IgD-negative memory B cell (primary cell): ENCODE results near the gene AEBP1. TPM values are rescaled to one million over a fixed set of nuclear protein-coding genes. Genes with fewer than 3 reads are reported as not detected.

ENCODE experiments used
- H3K27ac Mint-ChIP-seq, 3 donors: one replicate each; pipeline ENCODE4 v1.8.0; 2020 to 2022; ENCODE audit warnings: mild to moderate bottlenecking in 3 of 3, mixed read lengths in 3 of 3, moderate library complexity in 1 of 3
- H3K27me3 Mint-ChIP-seq: one replicate; pipeline ENCODE4 v1.8.0; 2021; ENCODE audit warnings: mixed read lengths
- H3K36me3 Mint-ChIP-seq: one replicate; pipeline ENCODE4 v1.8.0; 2020; ENCODE audit warnings: mild to moderate bottlenecking, mixed read lengths
- H3K4me1 Mint-ChIP-seq, 3 donors: one replicate each; pipeline ENCODE4 v1.8.0; 2020 to 2022; ENCODE audit warnings: mixed read lengths in 3 of 3, mild to moderate bottlenecking in 1 of 3
- H3K4me3 Mint-ChIP-seq, 4 donors: one replicate each; pipeline ENCODE4 v1.8.0; 2020 to 2022; ENCODE audit warnings: mild to moderate bottlenecking in 4 of 4, mixed read lengths in 4 of 4, moderate library complexity in 3 of 4
- H3K9me3 Mint-ChIP-seq, 3 donors: one replicate each; pipeline ENCODE4 v1.8.0; 2020 to 2021; ENCODE audit warnings: mixed read lengths in 3 of 3, mild to moderate bottlenecking in 1 of 3
- polyA plus RNA-seq: library from polyadenylated mRNA; unstranded; fragments of 300-500 nt; fragmentation: Illumina TruSeq; gene quantifications from one replicate; pipeline ENCODE4 v1.2.3, GENCODE V29; 2021

The AEBP1 gene
- polyA plus RNA-seq, 1 donor from 2014 or later = 3.7 TPM

DNA sequence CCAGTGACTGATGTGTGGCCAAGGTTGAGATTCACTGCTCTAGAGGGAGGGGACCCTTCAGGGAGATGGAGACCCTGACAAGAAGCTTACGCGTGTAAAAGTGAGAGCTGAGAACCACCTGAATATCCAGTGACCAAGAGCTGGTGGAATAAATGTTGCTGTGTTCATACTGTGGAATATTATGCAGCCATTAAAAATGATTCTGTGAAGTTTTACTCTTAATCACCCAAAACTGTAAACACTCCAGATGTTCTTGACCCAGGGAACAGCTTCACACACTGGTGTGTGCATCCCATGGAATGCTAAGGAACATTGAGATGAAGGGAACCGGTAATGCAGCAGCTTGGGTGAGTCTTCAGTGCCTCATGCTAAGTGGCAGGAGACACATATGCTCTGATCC is 17.5 kb upstream of the AEBP1 start:
- peak overlapping the region in 1 of 3 donors; percentile 57 for H3K27ac Mint-ChIP-seq
- H3K4me1 Mint-ChIP-seq = peaks cover 0 to 2% (median 1%) of the 10 kb centered on the region in 3 donors
- H3K36me3 Mint-ChIP-seq = no peaks in the 10 kb centered on the region
- no peaks in the 10 kb centered on the region for H3K9me3 Mint-ChIP-seq
- H3K4me3 Mint-ChIP-seq = no peak overlapping the region
- no peaks in the 10 kb centered on the region for H3K27me3 Mint-ChIP-seq

DNA sequence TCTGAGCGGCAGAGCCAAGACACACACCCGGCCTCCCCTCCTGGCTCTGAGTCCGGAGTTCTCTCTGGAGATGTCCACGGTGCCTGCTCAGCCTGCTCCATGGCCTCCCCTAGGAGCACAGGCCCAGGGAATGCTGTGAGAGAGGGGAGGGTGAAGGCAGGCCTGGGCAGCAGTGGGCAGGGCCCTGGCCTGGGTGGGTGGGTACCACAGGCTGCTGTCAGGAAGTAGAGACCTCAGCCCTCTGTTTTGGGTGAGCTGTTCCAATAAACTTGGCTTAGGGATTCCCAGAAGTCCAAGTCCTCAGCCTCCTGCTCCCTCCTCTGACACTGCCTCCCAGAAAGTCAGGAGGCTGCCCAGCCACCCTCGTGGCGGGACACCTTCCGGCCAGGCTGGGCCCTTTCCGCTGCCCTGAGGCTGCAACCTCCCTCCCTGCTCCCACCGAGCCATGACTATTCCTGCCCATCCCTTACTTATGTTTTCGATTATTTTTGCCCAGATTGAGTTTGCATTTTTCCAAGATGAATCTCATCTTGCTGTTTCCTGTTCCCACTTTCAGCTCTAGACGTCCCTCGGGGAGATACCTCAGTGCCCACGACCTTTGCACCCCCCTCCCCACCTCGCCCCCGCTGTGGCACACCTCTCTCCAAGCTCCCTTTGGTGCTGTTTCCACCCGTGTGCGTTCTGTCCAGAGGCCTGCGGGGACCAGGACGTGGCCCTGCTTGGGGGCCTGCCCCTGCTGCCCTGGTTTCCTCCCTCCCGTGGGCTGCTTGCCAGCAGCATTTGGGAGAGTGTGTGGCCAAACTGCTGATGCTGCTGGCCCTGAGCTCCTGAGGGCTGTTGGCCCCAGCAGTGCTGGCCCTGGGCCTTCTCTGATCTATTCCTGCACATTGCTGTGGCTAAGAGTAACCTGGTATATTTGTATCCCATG is 16.0 kb upstream of the AEBP1 start:
- Mint-ChIP-seq H3K27me3 (no peaks in the 10 kb centered on the region), H3K36me3 (no peaks in the 10 kb centered on the region), H3K4me3 (peak overlapping the region in 2 of 4 donors; percentile 57), H3K9me3 (no peaks in the 10 kb centered on the region), H3K4me1 (peaks cover 0 to 2% (median 1%) of the 10 kb centered on the region in 3 donors), H3K27ac (peak overlapping the region in 1 of 3 donors; percentile 32)

DNA sequence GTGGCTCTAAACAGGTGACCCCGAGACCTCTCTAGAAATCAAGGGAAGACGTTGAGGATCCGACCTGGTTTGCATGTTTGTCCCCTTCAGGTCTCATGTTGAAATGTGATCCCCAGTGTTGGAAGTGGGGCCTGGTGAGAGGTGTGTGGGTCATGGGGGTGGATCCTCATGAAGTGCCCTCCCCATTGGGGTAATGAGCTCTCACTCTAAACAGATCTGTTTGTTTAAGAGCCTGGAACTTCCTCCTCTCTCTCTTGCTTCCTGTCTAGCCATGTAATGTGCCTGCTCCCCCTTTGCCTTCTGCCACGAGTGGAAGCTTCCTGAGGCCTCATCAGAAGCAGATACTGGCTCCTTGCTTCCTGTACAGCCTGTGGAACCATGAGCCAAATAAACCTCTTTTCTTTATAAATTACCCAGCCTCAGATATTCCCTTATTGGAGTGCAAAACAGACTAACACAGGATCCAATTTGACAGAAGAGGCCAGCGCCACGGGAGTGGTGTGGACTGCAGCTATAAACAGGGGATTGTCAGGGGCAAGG is 11.0 kb upstream of the AEBP1 start:
- Mint-ChIP-seq H3K4me3 (peak overlapping the region in 1 of 4 donors; percentile 70), H3K27ac (peak overlapping the region in 1 of 3 donors; percentile 65), H3K36me3 (no peaks in the 10 kb centered on the region), H3K4me1 (peaks cover 6 to 28% (median 20%) of the 10 kb centered on the region in 3 donors), H3K9me3 (no peaks in the 10 kb centered on the region), H3K27me3 (no peaks in the 10 kb centered on the region)

DNA sequence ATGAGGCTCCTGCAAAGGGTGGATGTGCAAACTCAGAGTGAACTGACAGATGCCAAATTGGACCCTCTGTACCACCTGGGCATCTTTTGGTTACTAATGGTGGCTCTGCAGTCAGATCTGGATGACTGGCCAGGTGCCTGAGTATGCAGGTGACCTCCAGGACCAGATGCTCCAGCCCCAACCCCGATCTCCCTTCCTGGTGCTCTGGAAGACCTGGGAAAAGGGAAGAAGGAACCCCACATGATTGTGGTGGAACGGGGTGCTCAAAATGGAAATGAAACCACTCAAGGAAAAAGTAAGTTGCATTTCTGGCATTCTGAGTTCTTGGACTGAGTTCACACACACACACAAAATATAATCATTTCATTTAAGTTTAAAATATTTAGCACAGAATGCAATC is 9.8 kb upstream of the AEBP1 start:
- peak overlapping the region in 1 of 4 donors; percentile 47 for H3K4me3 Mint-ChIP-seq
- no peaks in the 10 kb centered on the region for H3K36me3 Mint-ChIP-seq
- H3K27me3 Mint-ChIP-seq = no peaks in the 10 kb centered on the region
- no peaks in the 10 kb centered on the region for H3K9me3 Mint-ChIP-seq
- H3K27ac Mint-ChIP-seq = peak overlapping the region in 1 of 3 donors; percentile 55
- peaks cover 6 to 28% (median 20%) of the 10 kb centered on the region in 3 donors for H3K4me1 Mint-ChIP-seq

DNA sequence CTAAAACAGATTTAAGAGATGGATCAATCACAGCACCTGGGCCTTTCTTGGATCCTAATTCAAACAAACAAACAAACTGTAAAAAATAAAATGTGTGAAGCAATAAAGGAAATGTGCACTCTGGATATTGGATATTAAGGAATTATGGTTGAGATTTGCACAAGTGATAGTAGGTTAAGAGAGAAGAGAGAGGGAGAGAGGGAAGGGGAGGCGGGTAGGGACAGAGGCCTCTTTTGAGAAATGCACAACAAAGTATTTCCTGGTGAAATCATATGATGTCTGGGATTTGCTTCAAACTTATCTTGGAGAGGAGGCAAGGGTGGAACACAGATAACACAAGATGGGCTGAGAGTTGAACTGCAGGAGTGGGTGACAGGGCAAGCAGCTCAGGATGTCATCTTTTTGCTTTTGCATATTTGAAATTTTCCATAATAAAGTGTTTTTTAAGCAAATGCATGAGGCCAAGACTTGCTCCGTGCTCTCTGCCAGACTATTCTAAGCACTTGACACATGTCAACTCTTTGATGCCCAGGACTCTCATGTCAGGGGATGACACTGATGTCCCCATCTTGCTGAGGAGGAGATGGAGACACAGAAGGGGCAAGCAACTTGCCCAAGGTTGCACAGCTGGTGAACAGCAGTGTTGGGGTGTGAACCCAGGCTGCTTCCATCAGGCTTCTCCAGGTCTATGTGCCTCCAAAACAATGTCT is 9.1 kb upstream of the AEBP1 start:
- peak overlapping the region in 2 of 4 donors; percentile 0 to 84 for H3K4me3 Mint-ChIP-seq
- peak overlapping the region in 1 of 3 donors; percentile 55 for H3K27ac Mint-ChIP-seq
- peaks cover 6 to 29% (median 20%) of the 10 kb centered on the region in 3 donors for H3K4me1 Mint-ChIP-seq

DNA sequence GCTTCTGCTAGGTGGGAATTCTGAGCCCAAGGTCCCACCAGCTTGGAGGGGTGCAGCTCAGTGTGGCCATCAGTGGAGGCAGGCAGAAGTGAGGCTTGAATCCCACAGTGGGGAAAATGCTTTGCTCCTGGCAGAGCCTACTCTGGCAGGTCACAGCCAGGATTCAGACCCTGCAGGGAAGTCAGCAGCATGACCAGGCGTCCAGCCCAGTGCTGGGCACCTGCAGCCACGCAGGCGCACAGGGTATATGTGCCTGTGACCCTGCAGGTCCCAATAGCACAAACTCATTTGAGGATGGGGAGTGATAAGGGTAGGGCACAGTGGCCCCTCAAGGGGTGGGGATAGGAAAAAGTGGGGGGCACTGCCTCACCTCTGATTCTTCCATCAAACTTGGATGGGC is 8.4 kb upstream of the AEBP1 start:
- Mint-ChIP-seq H3K4me1 (peaks cover 13 to 29% (median 20%) of the 10 kb centered on the region in 3 donors), H3K4me3 (no peak overlapping the region), H3K27ac (no peak overlapping the region), H3K36me3 (no peaks in the 10 kb centered on the region), H3K27me3 (no peaks in the 10 kb centered on the region), H3K9me3 (no peaks in the 10 kb centered on the region)

More for the DNA sequence above, 9.1 kb upstream of the AEBP1 start:
- no peaks in the 10 kb centered on the region for H3K27me3 Mint-ChIP-seq
- H3K9me3 Mint-ChIP-seq = no peaks in the 10 kb centered on the region
- H3K36me3 Mint-ChIP-seq = no peaks in the 10 kb centered on the region

DNA sequence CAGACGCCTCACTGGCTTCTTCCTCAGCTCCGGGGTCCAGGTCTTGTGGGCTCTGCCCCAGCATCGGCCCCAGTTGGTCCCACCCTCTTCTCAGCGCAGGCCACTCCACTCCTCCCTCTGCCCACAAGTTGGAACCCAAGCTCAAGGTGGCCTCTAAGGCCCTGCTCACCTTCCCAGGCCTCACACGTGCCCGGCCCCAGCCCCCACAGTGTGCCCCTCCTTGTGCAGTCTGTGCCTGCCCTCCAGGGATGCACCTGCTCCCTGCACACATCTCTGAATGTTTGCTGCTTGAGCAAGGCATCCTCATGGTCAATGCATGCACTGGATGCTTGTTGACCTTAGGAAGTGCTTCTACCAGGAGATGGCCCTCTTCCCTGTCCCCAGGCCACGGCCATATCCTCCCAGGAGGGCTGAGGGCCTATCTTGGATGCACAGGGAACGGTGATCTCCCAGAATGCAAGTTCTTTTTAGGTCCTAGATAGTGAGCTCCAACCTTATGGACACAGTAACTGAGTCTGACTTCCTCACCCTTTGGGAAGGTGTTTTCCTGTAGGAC is 7.7 kb upstream of the AEBP1 start:
- H3K36me3 Mint-ChIP-seq = no peaks in the 10 kb centered on the region
- no peaks in the 10 kb centered on the region for H3K9me3 Mint-ChIP-seq
- peak overlapping the region; percentile 23 to 95 (median 84) for H3K27ac Mint-ChIP-seq
- H3K4me3 Mint-ChIP-seq = peak overlapping the region in 2 of 4 donors; percentile 1 to 43
- H3K27me3 Mint-ChIP-seq = no peaks in the 10 kb centered on the region
- H3K4me1 Mint-ChIP-seq = peaks cover 14 to 29% (median 19%) of the 10 kb centered on the region in 3 donors

DNA sequence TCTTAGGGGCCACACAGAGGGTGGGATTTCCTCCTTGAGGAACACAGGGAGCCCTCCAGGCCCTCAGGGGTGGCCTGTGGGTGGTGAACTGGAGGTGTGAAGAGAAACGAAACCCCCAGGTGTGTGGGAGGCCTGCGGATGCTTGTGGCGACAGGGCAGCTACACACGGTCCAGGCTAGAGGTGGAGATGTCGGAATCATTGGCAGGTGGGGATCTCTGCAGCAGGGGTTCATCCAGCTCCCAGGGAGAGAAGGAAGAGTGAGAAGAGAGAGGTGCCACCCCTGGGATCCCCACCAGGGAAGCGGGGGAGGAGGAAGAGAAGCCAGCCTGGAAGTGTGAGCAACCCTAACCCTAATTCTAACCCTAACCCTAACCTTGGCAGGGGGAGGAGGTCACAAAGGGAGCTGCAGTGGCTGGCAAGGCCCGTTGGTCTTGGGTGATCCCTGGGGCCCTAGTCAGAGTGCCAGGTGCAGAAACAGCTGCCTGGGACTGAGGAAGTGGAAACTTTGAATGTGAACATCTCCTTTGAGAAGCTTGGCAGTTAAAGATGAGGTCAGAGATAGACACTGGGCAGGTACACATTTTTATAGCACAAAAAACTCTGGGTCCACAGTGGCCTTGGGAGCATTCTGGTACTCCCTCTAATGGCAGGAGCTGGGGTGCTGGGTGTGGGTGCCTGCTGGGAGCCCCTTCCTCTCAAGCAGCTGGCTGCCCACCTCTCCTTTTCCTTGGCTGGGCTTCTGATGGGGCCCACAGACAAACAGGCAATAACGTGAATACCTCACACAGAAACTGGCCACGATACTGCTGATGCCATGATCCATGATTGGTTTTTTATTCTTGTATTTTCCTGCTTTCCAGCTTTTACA is 6.8 kb upstream of the AEBP1 start:
- peaks cover 2% of the 10 kb centered on the region for H3K27me3 Mint-ChIP-seq
- peak overlapping the region; percentile 23 to 95 (median 84) for H3K27ac Mint-ChIP-seq
- no peaks in the 10 kb centered on the region for H3K36me3 Mint-ChIP-seq
- peak overlapping the region in 3 of 4 donors; percentile 6 to 81 (median 35) for H3K4me3 Mint-ChIP-seq
- H3K9me3 Mint-ChIP-seq = no peaks in the 10 kb centered on the region
- peaks cover 17 to 31% (median 19%) of the 10 kb centered on the region in 3 donors for H3K4me1 Mint-ChIP-seq

DNA sequence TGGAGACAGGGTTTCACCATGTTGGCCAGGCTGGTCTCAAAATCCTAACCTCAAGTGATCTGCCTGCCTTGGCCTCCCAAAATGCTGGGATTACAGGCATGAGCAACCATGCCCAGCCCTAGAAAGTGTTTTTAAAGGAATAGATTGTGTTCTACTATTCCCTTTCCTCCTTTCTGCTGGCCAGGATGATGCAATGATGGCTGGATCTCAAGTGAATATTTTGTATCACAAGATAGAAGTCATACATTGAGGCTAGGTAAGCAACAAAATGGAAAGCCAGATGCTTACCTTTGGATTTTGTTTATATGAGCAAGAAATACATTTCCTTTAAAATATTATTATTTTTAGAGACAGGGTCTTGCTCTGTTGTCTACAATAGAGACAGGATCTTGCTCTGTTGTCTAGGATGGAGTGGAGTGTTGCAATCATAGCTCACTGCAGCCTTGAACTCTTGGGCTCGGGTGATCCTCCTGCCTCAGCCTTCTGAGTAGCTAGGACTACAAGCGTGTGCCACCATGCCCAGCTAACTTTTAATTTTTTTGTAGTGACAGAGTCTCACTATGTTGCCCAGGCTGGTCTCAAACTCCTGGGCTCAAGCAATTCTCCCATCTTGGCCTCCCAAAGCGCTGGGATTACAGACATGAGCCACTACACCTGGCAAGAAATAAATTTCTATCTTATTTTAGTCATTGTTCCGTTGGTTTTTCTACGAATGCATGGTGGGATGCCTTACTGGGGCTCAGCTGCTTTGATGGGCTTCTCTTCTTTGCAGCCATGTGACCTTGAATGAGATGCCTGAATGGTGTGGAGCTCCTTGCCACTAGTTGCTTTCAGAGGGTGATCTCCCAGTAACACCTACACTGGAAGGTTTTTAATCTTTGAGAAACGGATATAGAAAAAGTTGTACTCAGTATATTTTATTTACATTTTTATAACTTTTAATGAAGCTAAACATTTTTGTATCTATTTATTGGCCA is 5.8 kb upstream of the AEBP1 start:
- Mint-ChIP-seq H3K36me3 (no peaks in the 10 kb centered on the region), H3K27ac (peak overlapping the region in 2 of 3 donors; percentile 23 to 67), H3K4me1 (peaks cover 19 to 31% (median 19%) of the 10 kb centered on the region in 3 donors), H3K9me3 (no peaks in the 10 kb centered on the region), H3K27me3 (peaks cover 4% of the 10 kb centered on the region), H3K4me3 (no peak overlapping the region)

DNA sequence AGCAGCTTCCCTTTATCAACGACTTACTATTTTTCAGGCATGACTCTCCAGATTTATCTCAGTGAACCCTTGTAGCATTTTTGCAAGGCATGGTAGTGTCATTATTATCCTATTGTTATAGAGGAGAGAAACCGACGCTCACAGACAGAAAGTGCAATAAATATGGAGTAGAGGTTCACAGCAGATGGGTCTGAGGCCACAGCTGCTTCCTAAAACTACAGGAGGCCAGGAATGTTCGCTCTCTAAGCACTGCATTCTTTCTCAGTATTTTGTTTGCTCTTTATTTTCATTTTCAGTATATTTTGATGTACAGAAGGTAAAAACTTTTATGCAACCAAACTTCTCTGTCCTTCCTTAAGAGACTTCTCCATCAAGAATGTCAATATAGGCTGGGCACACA is 4.5 kb upstream of the AEBP1 start:
- Mint-ChIP-seq H3K4me3 (no peak overlapping the region), H3K27ac (peak overlapping the region in 1 of 3 donors; percentile 47), H3K9me3 (no peaks in the 10 kb centered on the region), H3K27me3 (peaks cover 4% of the 10 kb centered on the region), H3K4me1 (peaks cover 18 to 30% (median 19%) of the 10 kb centered on the region in 3 donors), H3K36me3 (no peaks in the 10 kb centered on the region)

DNA sequence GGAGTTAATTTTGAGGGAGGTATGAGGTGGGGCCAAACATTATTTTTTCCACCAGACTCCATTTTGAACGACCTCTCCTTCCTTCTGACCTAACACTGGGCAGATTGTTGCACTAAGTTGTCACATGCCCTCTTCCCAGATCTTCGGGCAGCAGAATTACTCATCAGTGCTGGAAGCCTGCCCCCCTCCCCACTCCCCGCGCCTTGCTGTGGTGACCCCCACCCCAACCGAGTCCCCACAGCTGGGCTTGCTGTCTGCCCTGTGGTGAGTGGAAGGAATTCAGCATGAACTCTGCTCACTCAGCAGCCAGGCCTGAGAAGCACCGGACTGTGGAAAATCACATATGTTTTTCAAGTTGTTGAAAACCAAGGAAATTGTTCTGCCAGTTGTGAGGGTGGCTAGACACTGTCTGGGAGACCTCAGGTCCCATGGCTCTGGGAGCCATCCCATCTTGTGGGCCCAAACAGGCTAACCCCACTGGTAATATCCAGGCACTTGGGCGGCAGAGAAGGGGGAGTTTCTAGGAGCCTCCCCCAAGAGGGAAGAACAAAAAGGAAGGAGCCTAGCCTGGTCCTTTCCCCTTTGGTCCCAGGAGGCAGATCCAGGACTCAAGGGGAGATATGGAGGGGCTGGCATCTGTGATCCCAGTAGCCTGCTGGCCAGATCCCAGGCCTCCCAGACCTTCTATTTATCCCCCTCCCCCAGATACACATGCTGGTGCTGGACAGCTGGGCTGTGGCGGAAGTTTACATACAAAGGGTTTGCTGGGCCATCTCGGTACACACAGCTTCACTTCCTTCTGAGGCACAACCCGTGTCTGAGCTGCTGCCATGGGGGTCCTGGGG is 3.5 kb upstream of the AEBP1 start:
- no peaks in the 10 kb centered on the region for H3K36me3 Mint-ChIP-seq
- H3K4me3 Mint-ChIP-seq = peak overlapping the region in 1 of 4 donors; percentile 58
- H3K27ac Mint-ChIP-seq = peak overlapping the region in 1 of 3 donors; percentile 34
- H3K4me1 Mint-ChIP-seq = peaks cover 20 to 26% (median 20%) of the 10 kb centered on the region in 3 donors
- H3K9me3 Mint-ChIP-seq = no peaks in the 10 kb centered on the region
- H3K27me3 Mint-ChIP-seq = peaks cover 9% of the 10 kb centered on the region

DNA sequence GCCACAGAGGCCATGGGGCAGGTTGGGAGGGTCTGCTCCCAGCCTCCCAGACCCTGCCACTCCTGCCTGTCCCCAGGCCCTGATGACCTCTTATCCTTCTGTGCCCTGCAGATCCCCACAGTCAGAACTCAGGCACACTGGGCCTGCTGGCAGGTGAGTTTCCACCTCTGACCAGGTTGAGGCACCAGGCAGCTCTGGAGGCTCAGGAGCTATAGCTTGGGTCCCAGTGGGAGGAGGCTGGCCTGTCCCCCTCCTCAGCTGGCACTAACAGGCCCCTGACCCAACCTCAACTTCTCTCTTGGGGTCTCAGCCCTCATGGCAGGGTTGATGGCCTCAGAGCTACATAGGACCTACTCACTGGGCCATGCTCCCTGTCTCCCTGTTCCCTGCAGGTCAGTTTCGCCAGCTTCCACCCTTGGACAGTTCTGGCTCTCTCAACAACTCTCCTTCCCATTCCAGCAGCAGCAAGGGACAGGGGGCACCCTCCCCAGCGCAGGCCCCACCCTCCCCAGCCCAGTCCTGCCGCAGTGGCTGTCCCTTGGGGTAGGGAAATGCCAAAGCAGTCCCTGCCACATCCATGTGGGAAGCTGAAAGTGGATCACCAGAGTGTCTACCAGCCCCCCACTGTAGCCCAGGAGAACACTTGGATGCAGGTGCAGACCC is 2.7 kb upstream of the AEBP1 start:
- H3K27ac Mint-ChIP-seq = no peak overlapping the region

More for the DNA sequence above, 2.7 kb upstream of the AEBP1 start:
- H3K4me1 Mint-ChIP-seq = peaks cover 20 to 27% (median 25%) of the 10 kb centered on the region in 3 donors
- H3K9me3 Mint-ChIP-seq = no peaks in the 10 kb centered on the region
- no peak overlapping the region for H3K4me3 Mint-ChIP-seq
- H3K36me3 Mint-ChIP-seq = peaks cover 1% of the 10 kb centered on the region
- H3K27me3 Mint-ChIP-seq = peaks cover 12% of the 10 kb centered on the region
